ENCODE data around the gene HIF1A.
"Not testable (repeated sequence)": the region's sequence is repeated elsewhere in the genome, so short reads cannot be mapped to it uniquely, and the experiment has no call there.

The HIF1A gene

GRCh38 chr14:61694830-61695694, at the start of gene HIF1A:
TSS of gene HIF1A (plus strand) at chr14:61695513. CDS start at chr14:61695805, 292 bp downstream.
- DNase-seq: peak; percentile 94

- no peak for DNase-seq
Observed at GRCh38 chr14:61646366-61647116, 48.8 kb upstream of the HIF1A start.

- DNase-seq: no peak
Observed at GRCh38 chr14:61647704-61648103, 47.6 kb upstream of the HIF1A start.

GRCh38 chr14:61648377-61648776, 46.9 kb upstream of the HIF1A start:
- no peak for DNase-seq

GRCh38 chr14:61649283-61649682, 46.0 kb upstream of the HIF1A start:
- no peak for DNase-seq

- DNase-seq: no peak
Observed at GRCh38 chr14:61651355-61651754, 44.0 kb upstream of the HIF1A start.

- no peak for DNase-seq
Observed at GRCh38 chr14:61652526-61653262, 42.6 kb upstream of the HIF1A start.

- DNase-seq: no peak
Observed at GRCh38 chr14:61653507-61653906, 41.8 kb upstream of the HIF1A start.

GRCh38 chr14:61654026-61654425, 41.3 kb upstream of the HIF1A start:
- no peak for DNase-seq

- DNase-seq: no peak
Observed at GRCh38 chr14:61655777-61656176, 39.5 kb upstream of the HIF1A start.

- DNase-seq: no peak
Observed at GRCh38 chr14:61656341-61656740, 39.0 kb upstream of the HIF1A start.

GRCh38 chr14:61658111-61658510, 37.2 kb upstream of the HIF1A start:
- DNase-seq: not testable (repeated sequence)

GRCh38 chr14:61659582-61659981, 35.7 kb upstream of the HIF1A start:
- DNase-seq: no peak

GRCh38 chr14:61661471-61662400, 33.6 kb upstream of the HIF1A start:
- DNase-seq: no peak

- DNase-seq: peak; percentile 33
Observed at GRCh38 chr14:61662437-61663311, 32.6 kb upstream of the HIF1A start.

GRCh38 chr14:61663312-61663979, 31.9 kb upstream of the HIF1A start:
- no peak for DNase-seq

GRCh38 chr14:61668282-61668681, 27.0 kb upstream of the HIF1A start:
- no peak for DNase-seq

- no peak for DNase-seq
Observed at GRCh38 chr14:61670576-61670975, 24.7 kb upstream of the HIF1A start.

GRCh38 chr14:61671082-61671481, 24.2 kb upstream of the HIF1A start:
- no peak for DNase-seq

GRCh38 chr14:61672796-61673195, 22.5 kb upstream of the HIF1A start:
- DNase-seq: no peak

- no peak for DNase-seq
Observed at GRCh38 chr14:61673305-61673704, 22.0 kb upstream of the HIF1A start.

Data from activated CD4-positive, alpha-beta T cell treated with anti-CD3 and anti-CD28 coated beads for 1 hour (primary cell).